Pancreas (tissue), 10 donors: ENCODE results near the gene ADAMTS2. TPM values are rescaled to one million over a fixed set of nuclear protein-coding genes. Genes with fewer than 3 reads are reported as not detected.

ENCODE experiments used
- ATAC-seq, 4 donors: fragments of 200-7000 bp; cut with Tn5 transposase; one replicate each; pipeline versions ENCODE4 v1.8.0 to v1.9.1; 2020; ENCODE audit warnings: mild to moderate bottlenecking in 4 of 4, moderate library complexity in 4 of 4
- DNase-seq, 6 donors: peaks; one replicate each; pipeline ENCODE4 v3.0.0-alpha.2; 2020
- FAIRE-seq: peaks from 2 replicates; lab custom pipeline; 2012; peaks lifted over from hg19 to GRCh38; lab: Jason Lieb, UNC
- H3K27ac ChIP-seq, 4 donors: fragments of 200-600 bp; sonication (generic); 1 replicate in 3 of 4; 2 replicates in 1 of 4; pipeline versions ENCODE4 v1.5.0 to v1.8.0; 2020
- H3K27me3 ChIP-seq, 4 donors: fragments of 200-600 bp; one replicate each; pipeline ENCODE4 v1.8.0; 2021
- H3K36me3 ChIP-seq, 3 donors: fragments of 200-600 bp; sonication (generic) in 1 of 3; one replicate each; pipeline versions ENCODE4 v1.5.0 to v1.8.0; 2020 to 2021
- H3K4me1 ChIP-seq, 3 donors: fragments of 200-600 bp; one replicate each; pipeline ENCODE4 v1.8.0; 2021
- H3K4me3 ChIP-seq, 4 donors: fragments of 200-600 bp; sonication (generic) in 2 of 4; one replicate each; pipeline versions ENCODE4 v1.5.0 to v1.8.0; 2020 to 2021
- H3K9me3 ChIP-seq, 4 donors: fragments of 200-600 bp; one replicate each; pipeline ENCODE4 v1.8.0; 2021
- CTCF ChIP-seq, 4 donors: fragments of 200-600 bp; sonication (generic) in 3 of 4; IDR thresholded peaks; one replicate each; pipeline versions ENCODE4 v1.5.0 to v1.8.0; 2021; ENCODE audit warnings: antibody characterized with exemption in 4 of 4
- WGBS, 2 donors: extraction: QIAGEN DNeasy Blood & Tissue Kit; methylation state at CpG; one replicate each; pipeline ENCODE4 v1.1.7; 2013; 5-methylcytosine and 5-hydroxymethylcytosine counted together
- intact Hi-C, 3 donors: fragments of 100-400 bp; cut with DNase I; formaldehyde crosslinking; loops; one replicate each; pipeline versions ENCODE4 v1.11.1 to v1.14.2; 2022
- polyA plus RNA-seq, 2 donors: library from polyadenylated mRNA; stranded (reverse); fragments of 200-250 nt; gene quantifications; one replicate each; pipeline ENCODE4 v1.2.3, GENCODE V29; 2013
- total RNA-seq, 6 donors: library from RNA; stranded (reverse); fragmentation: NEBNext Ultra II Directional in 4 of 6; extraction: Animal tissue kit (Norgen Biotek cat#: 25700) in 4 of 6; gene quantifications; one replicate each; pipeline versions ENCODE4 v1.2.1 to v1.2.4, GENCODE V29; 2021 to 2023
- donor health status: healthy with polysubstance abuse.
- donor health status: DM: no; HTN: no; CAD: no; lungs with moderate emphysema.
- donor health status: DM: no; HTN: no; CAD: no.
- donor health status: control.
- donor health status: control.
- donor health status: Bipolar disorder and iron deficiency.
- donor health status: DM: yes; HTN: yes; CAD: no.
- donor health status: DM: no; HTN: no; CAD: no.
- donor health status: DM: no; HTN: no; CAD: no.
- donor health status: DM: yes; HTN: yes; CAD: no.

ADAMTS2 gene
- total and polyA plus RNA-seq, 8 donors: 1.3 to 18.5 (median 5.8) TPM

GRCh38 chr5:179254638-179255271 is 90.5 kb downstream of the ADAMTS2 start:
- WGBS, 2 donors: 74 to 87% methylated on average over 5 of the region's 5 CpGs
- DNase-seq (no peak), FAIRE-seq (no peak), ATAC-seq (no peak)
- Histone ChIP-seq H3K36me3 (no peaks in the 10 kb centered on the region), H3K27me3 (no peaks in the 10 kb centered on the region), H3K27ac (no peak overlapping the region), H3K9me3 (no peaks in the 10 kb centered on the region), H3K4me1 (no peaks in the 10 kb centered on the region), H3K4me3 (no peak overlapping the region)
- TF ChIP-seq CTCF (IDR thresholded peaks at IDR 0.05): no peak
- intact Hi-C loops: no loop called here

GRCh38 chr5:179253730-179254129 is 91.5 kb downstream of the ADAMTS2 start:
- no peak for TF ChIP-seq CTCF (IDR thresholded peaks at IDR 0.05)
- 64 to 70% methylated on average over 5 of the region's 5 CpGs for WGBS, 2 donors
- Histone ChIP-seq H3K27ac (no peak overlapping the region), H3K27me3 (no peaks in the 10 kb centered on the region), H3K4me1 (no peaks in the 10 kb centered on the region), H3K36me3 (no peaks in the 10 kb centered on the region), H3K9me3 (no peaks in the 10 kb centered on the region), H3K4me3 (no peak overlapping the region)
- ATAC-seq (no peak), FAIRE-seq (no peak), DNase-seq (no peak)
- intact Hi-C loops: no loop called here

GRCh38 chr5:179251276-179251969 is 93.8 kb downstream of the ADAMTS2 start:
- Histone ChIP-seq H3K27me3 (no peaks in the 10 kb centered on the region), H3K4me3 (no peak overlapping the region), H3K36me3 (no peaks in the 10 kb centered on the region), H3K4me1 (no peaks in the 10 kb centered on the region), H3K27ac (no peak overlapping the region), H3K9me3 (no peaks in the 10 kb centered on the region)
- TF ChIP-seq CTCF (IDR thresholded peaks at IDR 0.05): no peak
- intact Hi-C loops: no loop called here
- FAIRE-seq (no peak), ATAC-seq (no peak), DNase-seq (no peak)
- WGBS, 2 donors: 67 to 79% methylated on average over 8 of the region's 8 CpGs

- no peak for TF ChIP-seq CTCF (IDR thresholded peaks at IDR 0.05)
- WGBS, 2 donors: 78 to 79% methylated on average over 13 of the region's 13 CpGs
- no peaks in the 10 kb centered on the region for H3K9me3 ChIP-seq
- H3K4me3 ChIP-seq: no peak overlapping the region
- H3K27ac ChIP-seq: no peak overlapping the region
- intact Hi-C loops: no loop called here
- no peaks in the 10 kb centered on the region for H3K27me3 ChIP-seq
- H3K36me3 ChIP-seq: no peaks in the 10 kb centered on the region
- FAIRE-seq: no peak
- ATAC-seq: no peak
- DNase-seq: peak in 1 of 6 donors; percentile 32
- H3K4me1 ChIP-seq: no peaks in the 10 kb centered on the region
Measured at GRCh38 chr5:179250561-179251225, 94.6 kb downstream of the ADAMTS2 start.
